Cerebellar cortex (tissue), 1 donor: ENCODE data around the gene BOLL.
"Not testable (repeated sequence)": the region's sequence is repeated elsewhere in the genome, so short reads cannot be mapped to it uniquely, and the experiment has no call there.

Source experiments
- DNase-seq: peaks from one replicate; pipeline ENCODE4 v3.0.0-alpha.2; 2015; ENCODE audit warnings: low spot score

Gene BOLL

GRCh38 chr2:197705912-197706838 is 78.9 kb downstream of the BOLL start:
- peak; percentile 19 for DNase-seq

- DNase-seq: peak; percentile 88
Observed at GRCh38 chr2:197705121-197705911, 79.8 kb downstream of the BOLL start, which contains the start of gene MARS2. MARS2 (plus strand) TSS chr2:197705369; CDS start chr2:197705406, 37 bp downstream.

- no peak for DNase-seq
Observed at GRCh38 chr2:197704434-197705120, 80.5 kb downstream of the BOLL start.

- DNase-seq: no peak
Observed at GRCh38 chr2:197700960-197701359, 84.2 kb downstream of the BOLL start.

GRCh38 chr2:197699724-197700123 is 85.4 kb downstream of the BOLL start:
- not testable (repeated sequence) for DNase-seq

- not testable (repeated sequence) for DNase-seq
Observed at GRCh38 chr2:197696571-197696970, 88.5 kb downstream of the BOLL start.

GRCh38 chr2:197695971-197696370 is 89.1 kb downstream of the BOLL start:
- DNase-seq: not testable (repeated sequence)

GRCh38 chr2:197695206-197695605 is 89.9 kb downstream of the BOLL start:
- DNase-seq: not testable (repeated sequence)

GRCh38 chr2:197677483-197677882 is 107.6 kb downstream of the BOLL start:
- DNase-seq: no peak

- DNase-seq: no peak
Observed at GRCh38 chr2:197677056-197677455, 108.1 kb downstream of the BOLL start.
